Measurements from ENCODE around the gene OTUD7B. TPM values are rescaled to one million over a fixed set of nuclear protein-coding genes. Genes with fewer than 3 reads are reported as not detected.

The OTUD7B gene
- total and polyA plus RNA-seq, 2 donors (not counting 1 experiment from before 2014, with no cell fraction given), result 0.40 to 3.3 TPM

- peak overlapping the region; percentile 84 to 98 (median 92) for H3K4me3 ChIP-seq (ENCODE audit: control extremely low read depth in 1 of 5, extremely low read depth in 1 of 5, insufficient read depth in 1 of 5, low read depth in 2 of 5, low read length in 4 of 5)
- TF ChIP-seq CTCF (IDR thresholded peaks at IDR 0.05) (no peak), EZH2 (IDR thresholded peaks at IDR 0.05; ENCODE audit: borderline replicate concordance, insufficient read depth, low read depth, low read length, poor library complexity, severe bottlenecking) (no peak)
- peak overlapping the region; percentile 78 for H3K4me2 ChIP-seq (replicated peaks; ENCODE audit: low read depth, low read length, poor library complexity, severe bottlenecking)
- H3K27me3 ChIP-seq (replicated peaks in 1 of 4; ENCODE audit: control extremely low read depth in 1 of 4, control insufficient read depth in 3 of 4, insufficient read depth in 4 of 4, low read length in 3 of 4), result no peaks in the 10 kb centered on the region
- peak overlapping the region; percentile 89 to 94 for H3K27ac ChIP-seq (ENCODE audit: low read length in 2 of 2)
- no peaks in the 10 kb centered on the region for H3K27me3 Mint-ChIP-seq
- ATAC-seq (ENCODE audit: low read depth) (no peak), DNase-seq (no peak)
- H3K9me3 ChIP-seq (ENCODE audit: control extremely low read depth in 1 of 3, control insufficient read depth in 2 of 3, insufficient read depth in 1 of 3, low read length in 2 of 3), result peaks cover 0 to 5% (median 0%) of the 10 kb centered on the region in 3 donors
- H3K79me2 ChIP-seq (ENCODE audit: control insufficient read depth, insufficient read depth, low read length), result peaks cover 24% of the 10 kb centered on the region
- peaks cover 0 to under 1% of the 10 kb centered on the region in 2 experiments for H3K36me3 ChIP-seq (replicated peaks in 1 of 2; ENCODE audit: control extremely low read depth in 1 of 2, control insufficient read depth in 1 of 2, extremely low read depth in 1 of 2, insufficient read depth in 2 of 2, low read length in 1 of 2)
- peak overlapping the region; percentile 81 for H3K9ac ChIP-seq (ENCODE audit: low read length)
- H2AFZ ChIP-seq (ENCODE audit: insufficient read depth, low read depth, low read length, poor library complexity, severe bottlenecking), result peak overlapping the region; percentile 86
- ChIA-PET CTCF (interaction anchor here (0.7 to 2.6 kb wide), 7 partner anchors 10 to 999 kb away, joined by 3 to 8 read pairs (median 4); partner anchors contain the start of gene SF3B4), POLR2A (interaction anchor here (0.5 to 3.3 kb wide), 6 partner anchors 10 to 658 kb away, joined by 4 to 37 read pairs (median 10); partner anchors contain the start of genes BOLA1 and SF3B4)
- H3K9me3 Mint-ChIP-seq (ENCODE audit: insufficient read depth), result no peaks in the 10 kb centered on the region
- 59% methylated on average over 5 of the region's 6 CpGs for WGBS (ENCODE audit: insufficient coverage)
- peaks cover 21 to 29% of the 10 kb centered on the region in 2 donors for H3K4me1 ChIP-seq (ENCODE audit: control insufficient read depth in 2 of 2, insufficient read depth in 2 of 2, low read length in 2 of 2)
- H3K4me3 Mint-ChIP-seq, result no peak overlapping the region
- intact Hi-C loops (cut with micrococcal nuclease), result loop anchor here (1.0 kb wide), 3 partner anchors 10 to 345 kb away; partner anchors contain the start of genes BOLA1 and SF3B4
- peaks cover 24% of the 10 kb centered on the region for H4K20me1 ChIP-seq (ENCODE audit: control insufficient read depth, insufficient read depth, low read length, poor library complexity, severe bottlenecking)
- peaks cover 2% of the 10 kb centered on the region for H3K4me1 Mint-ChIP-seq
- H3K27ac Mint-ChIP-seq, result no peak overlapping the region
Measured at GRCh38 chr1:149888999-149889289, 121.6 kb downstream of the OTUD7B start.

- H3K4me3 ChIP-seq (ENCODE audit: control extremely low read depth in 1 of 5, extremely low read depth in 1 of 5, insufficient read depth in 1 of 5, low read depth in 2 of 5, low read length in 4 of 5), result peak overlapping the region; percentile 84 to 98 (median 92)
- peak overlapping the region; percentile 78 for H3K4me2 ChIP-seq (replicated peaks; ENCODE audit: low read depth, low read length, poor library complexity, severe bottlenecking)
- Mint-ChIP-seq H3K27ac (no peak overlapping the region), H3K27me3 (no peaks in the 10 kb centered on the region), H3K4me3 (no peak overlapping the region), H3K4me1 (peaks cover 7% of the 10 kb centered on the region), H3K9me3 (ENCODE audit: insufficient read depth) (no peaks in the 10 kb centered on the region)
- H3K36me3 ChIP-seq (replicated peaks in 1 of 2; ENCODE audit: control extremely low read depth in 1 of 2, control insufficient read depth in 1 of 2, extremely low read depth in 1 of 2, insufficient read depth in 2 of 2, low read length in 1 of 2), result peaks cover 0 to 4% of the 10 kb centered on the region in 2 experiments
- DNase-seq (no peak), ATAC-seq (ENCODE audit: low read depth) (peak; percentile 7)
- intact Hi-C loops (cut with micrococcal nuclease), result loop anchor here (1.0 kb wide), 3 partner anchors 11 to 346 kb away; partner anchors contain the start of genes BOLA1 and SF3B4
- peak overlapping the region; percentile 81 for H3K9ac ChIP-seq (ENCODE audit: low read length)
- peak; percentile 57 for TF ChIP-seq CTCF (IDR thresholded peaks at IDR 0.05)
- no peak for TF ChIP-seq EZH2 (IDR thresholded peaks at IDR 0.05; ENCODE audit: borderline replicate concordance, insufficient read depth, low read depth, low read length, poor library complexity, severe bottlenecking)
- H2AFZ ChIP-seq (ENCODE audit: insufficient read depth, low read depth, low read length, poor library complexity, severe bottlenecking), result peak overlapping the region; percentile 86
- H4K20me1 ChIP-seq (ENCODE audit: control insufficient read depth, insufficient read depth, low read length, poor library complexity, severe bottlenecking), result peaks cover 26% of the 10 kb centered on the region
- H3K9me3 ChIP-seq (ENCODE audit: control extremely low read depth in 1 of 3, control insufficient read depth in 2 of 3, insufficient read depth in 1 of 3, low read length in 2 of 3), result peaks cover 0 to 5% (median 0%) of the 10 kb centered on the region in 3 donors
- POLR2A ChIA-PET, result interaction anchor here (0.5 to 4.9 kb wide), 18 partner anchors 11 to 659 kb away, joined by 3 to 51 read pairs (median 6); partner anchors contain the start of genes BOLA1, RPRD2 and SF3B4
- no peaks in the 10 kb centered on the region for H3K27me3 ChIP-seq (replicated peaks in 1 of 4; ENCODE audit: control extremely low read depth in 1 of 4, control insufficient read depth in 3 of 4, insufficient read depth in 4 of 4, low read length in 3 of 4)
- 6% methylated on average over 28 of the region's 28 CpGs for WGBS (ENCODE audit: insufficient coverage)
- H3K79me2 ChIP-seq (ENCODE audit: control insufficient read depth, insufficient read depth, low read length), result peaks cover 30% of the 10 kb centered on the region
- CTCF ChIA-PET, result interaction anchor here (0.7 to 2.6 kb wide), 9 partner anchors 10 to 1000 kb away, joined by 3 to 14 read pairs (median 7); partner anchors contain the start of gene SF3B4
- H3K4me1 ChIP-seq (ENCODE audit: control insufficient read depth in 2 of 2, insufficient read depth in 2 of 2, low read length in 2 of 2), result peaks cover 23 to 33% of the 10 kb centered on the region in 2 donors
- peak overlapping the region; percentile 89 to 94 for H3K27ac ChIP-seq (ENCODE audit: low read length in 2 of 2)
Measured at GRCh38 chr1:149888247-149888998, 122.1 kb downstream of the OTUD7B start.

Data from B cell (primary cell).